ENCODE results near the gene DLG2.

DNA sequence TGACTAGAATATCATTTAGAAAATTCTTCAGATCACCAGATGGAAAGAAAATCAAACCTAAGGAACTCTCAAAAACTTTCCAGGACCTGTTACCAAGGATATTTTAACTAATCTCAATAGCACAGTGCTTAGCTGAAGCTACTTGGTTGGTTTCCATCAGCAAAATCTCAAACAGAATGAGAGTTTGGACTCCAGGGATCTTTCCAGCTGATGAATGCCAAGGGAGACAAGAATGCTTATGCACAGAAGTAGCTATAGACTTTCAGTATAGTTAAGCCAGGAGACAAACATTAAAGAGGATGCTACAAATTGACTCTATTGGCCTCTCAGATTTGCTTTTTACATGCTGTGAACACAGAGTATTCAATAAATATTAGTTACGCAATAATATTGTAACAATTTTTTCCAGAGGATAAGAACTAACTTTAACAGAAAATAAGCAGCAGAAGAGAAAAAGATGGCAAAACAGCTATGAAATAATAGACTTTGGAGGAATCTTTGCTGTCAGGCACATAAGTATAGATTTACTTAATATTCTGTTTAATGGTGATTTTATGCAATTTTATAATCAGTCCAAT is 331.4 kb downstream of the DLG2 start:
- TF ChIP-seq, protein P1, sequence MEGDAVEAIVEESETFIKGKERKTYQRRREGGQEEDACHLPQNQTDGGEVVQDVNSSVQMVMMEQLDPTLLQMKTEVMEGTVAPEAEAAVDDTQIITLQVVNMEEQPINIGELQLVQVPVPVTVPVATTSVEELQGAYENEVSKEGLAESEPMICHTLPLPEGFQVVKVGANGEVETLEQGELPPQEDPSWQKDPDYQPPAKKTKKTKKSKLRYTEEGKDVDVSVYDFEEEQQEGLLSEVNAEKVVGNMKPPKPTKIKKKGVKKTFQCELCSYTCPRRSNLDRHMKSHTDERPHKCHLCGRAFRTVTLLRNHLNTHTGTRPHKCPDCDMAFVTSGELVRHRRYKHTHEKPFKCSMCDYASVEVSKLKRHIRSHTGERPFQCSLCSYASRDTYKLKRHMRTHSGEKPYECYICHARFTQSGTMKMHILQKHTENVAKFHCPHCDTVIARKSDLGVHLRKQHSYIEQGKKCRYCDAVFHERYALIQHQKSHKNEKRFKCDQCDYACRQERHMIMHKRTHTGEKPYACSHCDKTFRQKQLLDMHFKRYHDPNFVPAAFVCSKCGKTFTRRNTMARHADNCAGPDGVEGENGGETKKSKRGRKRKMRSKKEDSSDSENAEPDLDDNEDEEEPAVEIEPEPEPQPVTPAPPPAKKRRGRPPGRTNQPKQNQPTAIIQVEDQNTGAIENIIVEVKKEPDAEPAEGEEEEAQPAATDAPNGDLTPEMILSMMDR (IDR thresholded peaks at IDR 0.05), result no peak
- no peak for TF ChIP-seq ZFX (IDR thresholded peaks at IDR 0.05; ENCODE audit: borderline replicate concordance)

Measured in 22Rv1 (cell line).